Measurements from ENCODE around the gene SKI. TPM values are rescaled to one million over a fixed set of nuclear protein-coding genes. Genes with fewer than 3 reads are reported as not detected.

SKI gene
- total and polyA plus RNA-seq, 2 experiments from 2014 or later, result 5.1 to 21.9 TPM

DNA sequence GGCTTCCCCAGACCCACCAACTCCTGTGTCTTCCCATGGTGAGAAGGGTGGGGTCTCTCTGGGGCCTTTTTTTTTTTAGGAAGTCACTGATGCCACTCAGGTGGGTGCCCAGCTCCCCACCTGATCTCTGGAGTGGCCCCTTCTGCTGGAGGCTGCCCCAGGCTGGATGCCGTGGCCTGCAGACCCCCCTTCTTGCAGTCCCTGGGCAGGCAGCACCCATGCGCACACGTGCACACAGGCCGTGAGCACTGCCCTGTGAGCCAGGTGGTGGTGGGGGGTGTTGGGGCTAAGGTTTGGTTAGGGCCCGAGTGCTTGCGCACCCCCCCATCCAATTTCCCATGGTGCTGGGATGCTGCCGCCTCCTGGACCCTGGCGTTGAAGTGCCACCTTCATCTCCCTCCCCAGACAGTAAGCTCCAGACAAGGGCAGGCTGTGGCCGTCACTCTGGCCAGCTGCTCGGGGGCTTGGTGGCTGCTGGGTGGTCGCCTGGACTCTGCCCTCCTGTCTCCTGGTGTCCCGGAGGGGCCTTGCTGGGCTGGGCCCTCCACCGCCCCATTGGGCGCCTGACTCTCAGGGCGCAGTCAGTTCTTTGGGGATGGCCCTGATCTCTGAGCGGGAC lies 50.6 kb downstream of the SKI start:
- TF ChIP-seq EZH2phosphoT487 (IDR thresholded peaks at IDR 0.05; ENCODE audit: low read depth, severe bottlenecking, unreplicated experiment), result no peak
- no peak for TF ChIP-seq EZH2 (IDR thresholded peaks at IDR 0.05; ENCODE audit: borderline replicate concordance)
- TF ChIP-seq, protein P1, sequence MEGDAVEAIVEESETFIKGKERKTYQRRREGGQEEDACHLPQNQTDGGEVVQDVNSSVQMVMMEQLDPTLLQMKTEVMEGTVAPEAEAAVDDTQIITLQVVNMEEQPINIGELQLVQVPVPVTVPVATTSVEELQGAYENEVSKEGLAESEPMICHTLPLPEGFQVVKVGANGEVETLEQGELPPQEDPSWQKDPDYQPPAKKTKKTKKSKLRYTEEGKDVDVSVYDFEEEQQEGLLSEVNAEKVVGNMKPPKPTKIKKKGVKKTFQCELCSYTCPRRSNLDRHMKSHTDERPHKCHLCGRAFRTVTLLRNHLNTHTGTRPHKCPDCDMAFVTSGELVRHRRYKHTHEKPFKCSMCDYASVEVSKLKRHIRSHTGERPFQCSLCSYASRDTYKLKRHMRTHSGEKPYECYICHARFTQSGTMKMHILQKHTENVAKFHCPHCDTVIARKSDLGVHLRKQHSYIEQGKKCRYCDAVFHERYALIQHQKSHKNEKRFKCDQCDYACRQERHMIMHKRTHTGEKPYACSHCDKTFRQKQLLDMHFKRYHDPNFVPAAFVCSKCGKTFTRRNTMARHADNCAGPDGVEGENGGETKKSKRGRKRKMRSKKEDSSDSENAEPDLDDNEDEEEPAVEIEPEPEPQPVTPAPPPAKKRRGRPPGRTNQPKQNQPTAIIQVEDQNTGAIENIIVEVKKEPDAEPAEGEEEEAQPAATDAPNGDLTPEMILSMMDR (IDR thresholded peaks at IDR 0.05; ENCODE audit: poor library complexity), result no peak

GRCh38 chr1:2279210-2279639 lies 51.1 kb downstream of the SKI start:
- peak overlapping the region; percentile 64 for H3K4me2 ChIP-seq
- peak; percentile 93 for DNase-seq (ENCODE audit: low spot score)

More for the DNA sequence above, 50.6 kb downstream of the SKI start:
- no peak for DNase-seq (ENCODE audit: low spot score)
- Histone ChIP-seq H3K36me3 (replicated peaks; ENCODE audit: insufficient read depth, low read depth) (no peaks in the 10 kb centered on the region), H4K20me1 (ENCODE audit: insufficient read depth, poor library complexity, severe bottlenecking) (peaks cover 44% of the 10 kb centered on the region), H3K27ac (peak overlapping the region; percentile 96), H3K9me3 (ENCODE audit: low read depth) (no peaks in the 10 kb centered on the region), H3K27me3 (no peaks in the 10 kb centered on the region), H3K9me2 (replicated peaks; ENCODE audit: insufficient read depth) (no peaks in the 10 kb centered on the region), H3K4me3 (no peak overlapping the region), H3K4me2 (peak overlapping the region; percentile 64), H3K79me2 (peaks cover 79% of the 10 kb centered on the region), H2AFZ (no peak overlapping the region), H3K4me1 (ENCODE audit: insufficient read depth) (peaks cover 58% of the 10 kb centered on the region)
- WGBS (ENCODE audit: low lambda C conversion rate, missing lambda C conversion rate), result 69% methylated on average over 16 of the region's 16 CpGs

DNA sequence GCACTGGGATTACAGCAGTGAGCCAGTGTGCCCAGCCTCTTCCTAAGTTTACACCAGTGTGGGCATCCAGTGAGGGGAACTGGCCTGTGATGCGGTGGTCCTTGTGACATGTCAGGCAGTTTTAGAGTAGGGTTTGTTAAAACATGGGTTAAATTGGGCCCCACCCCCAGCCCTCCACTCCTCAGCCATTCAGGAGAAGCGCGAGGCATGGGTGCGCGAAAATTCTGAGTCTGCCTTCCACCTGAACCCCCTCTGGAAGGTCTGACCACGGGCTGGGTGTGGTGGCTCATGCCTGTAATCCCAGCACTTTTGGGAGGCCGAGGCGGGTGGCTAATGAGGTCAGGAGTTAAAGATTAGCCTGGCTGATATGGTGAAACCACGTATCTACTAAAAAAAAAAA lies 51.7 kb downstream of the SKI start:
- no peaks in the 10 kb centered on the region for H3K9me2 ChIP-seq (replicated peaks; ENCODE audit: insufficient read depth)
- no peaks in the 10 kb centered on the region for H3K9me3 ChIP-seq (ENCODE audit: low read depth)
- no peak for DNase-seq (ENCODE audit: low spot score)
- H3K4me3 ChIP-seq, result no peak overlapping the region
- H3K27me3 ChIP-seq, result no peaks in the 10 kb centered on the region
- peak overlapping the region; percentile 96 for H3K27ac ChIP-seq
- WGBS (ENCODE audit: low lambda C conversion rate, missing lambda C conversion rate), result 40% methylated on average over 7 of the region's 9 CpGs
- peaks cover 55% of the 10 kb centered on the region for H3K4me1 ChIP-seq (ENCODE audit: insufficient read depth)
- peaks cover 79% of the 10 kb centered on the region for H3K79me2 ChIP-seq
- H4K20me1 ChIP-seq (ENCODE audit: insufficient read depth, poor library complexity, severe bottlenecking), result peaks cover 44% of the 10 kb centered on the region
- H3K4me2 ChIP-seq, result peak overlapping the region; percentile 64
- H2AFZ ChIP-seq, result no peak overlapping the region
- no peak for TF ChIP-seq EZH2 (IDR thresholded peaks at IDR 0.05; ENCODE audit: borderline replicate concordance)
- TF ChIP-seq, protein P1 (IDR thresholded peaks at IDR 0.05; ENCODE audit: poor library complexity), result no peak
- H3K36me3 ChIP-seq (replicated peaks; ENCODE audit: insufficient read depth, low read depth), result no peaks in the 10 kb centered on the region

More at GRCh38 chr1:2279210-2279639, 51.1 kb downstream of the SKI start:
- Histone ChIP-seq H3K4me1 (ENCODE audit: insufficient read depth) (peaks cover 58% of the 10 kb centered on the region), H4K20me1 (ENCODE audit: insufficient read depth, poor library complexity, severe bottlenecking) (peaks cover 44% of the 10 kb centered on the region), H3K27me3 (no peaks in the 10 kb centered on the region), H3K27ac (peak overlapping the region; percentile 96), H3K79me2 (peaks cover 79% of the 10 kb centered on the region), H3K9me2 (replicated peaks; ENCODE audit: insufficient read depth) (no peaks in the 10 kb centered on the region), H2AFZ (no peak overlapping the region), H3K36me3 (replicated peaks; ENCODE audit: insufficient read depth, low read depth) (no peaks in the 10 kb centered on the region), H3K4me3 (no peak overlapping the region), H3K9me3 (ENCODE audit: low read depth) (no peaks in the 10 kb centered on the region)
- WGBS (ENCODE audit: low lambda C conversion rate, missing lambda C conversion rate), result 32% methylated on average over 7 of the region's 13 CpGs
- TF ChIP-seq EZH2phosphoT487 (IDR thresholded peaks at IDR 0.05; ENCODE audit: low read depth, severe bottlenecking, unreplicated experiment) (no peak), EZH2 (IDR thresholded peaks at IDR 0.05; ENCODE audit: borderline replicate concordance) (no peak)
- TF ChIP-seq, protein P1 (IDR thresholded peaks at IDR 0.05; ENCODE audit: poor library complexity), result no peak
